NT2/D1 (cell line): ENCODE results near the gene RIOK1.

ENCODE experiments used
- SUZ12 ChIP-seq: IDR thresholded peaks from 2 replicates; pipeline ENCODE4 v1.6.1; 2011; ENCODE audit not compliant: insufficient read length, insufficient read depth; ENCODE audit errors: extremely low read depth
- YY1 ChIP-seq: IDR thresholded peaks from 2 replicates; pipeline ENCODE4 v1.6.1; 2011; ENCODE audit not compliant: insufficient read length, insufficient read depth
- ZNF274 ChIP-seq: IDR thresholded peaks from 2 replicates; pipeline ENCODE4 v1.6.1; 2011; ENCODE audit warnings: mild to moderate bottlenecking, low read depth, low read length

GRCh38 chr6:7421066-7421465 is 31.5 kb downstream of the RIOK1 start:
- no peak for TF ChIP-seq SUZ12
- no peak for TF ChIP-seq ZNF274
- TF ChIP-seq YY1, result no peak
